HepG2 (cell line): ENCODE results near the gene CDK5RAP1. TPM values are rescaled to one million over a fixed set of nuclear protein-coding genes. Genes with fewer than 3 reads are reported as not detected.

Source experiments
- AKAP8 ChIP-seq: sonication (generic); formaldehyde crosslinking; IDR thresholded peaks from 2 replicates; pipeline ENCODE4 v1.5.1; 2020; ENCODE audit warnings: mild to moderate bottlenecking, missing genetic modification reagents
- BRD4 ChIP-seq: sonication (generic); formaldehyde crosslinking; IDR thresholded peaks from 2 replicates; pipeline ENCODE4 v1.4.0; 2020; ENCODE audit warnings: missing genetic modification reagents
- CENPBD1 ChIP-seq: sonication (generic); formaldehyde crosslinking; IDR thresholded peaks from 2 replicates; pipeline ENCODE4 v1.8.0; 2022; ENCODE audit warnings: missing genetic modification reagents, low read depth, mild to moderate bottlenecking, borderline replicate concordance
- GLI4 ChIP-seq: sonication (generic); formaldehyde crosslinking; IDR thresholded peaks from 2 replicates; pipeline ENCODE4 v1.5.1; 2020; ENCODE audit warnings: missing genetic modification reagents, mild to moderate bottlenecking, moderate library complexity, borderline replicate concordance
- GPN1 ChIP-seq: sonication (generic); formaldehyde crosslinking; IDR thresholded peaks from 2 replicates; pipeline ENCODE4 v1.5.1; 2020; ENCODE audit warnings: missing genetic modification reagents, borderline replicate concordance
- KLF9 ChIP-seq: IDR thresholded peaks from 2 replicates; pipeline ENCODE4 v1.6.1; 2016; ENCODE audit warnings: low read depth
- MBD4 ChIP-seq: IDR thresholded peaks from 2 replicates; pipeline ENCODE4 v1.6.1; 2012; ENCODE audit warnings: low read length, inconsistent platforms, borderline replicate concordance
- MED1 ChIP-seq: sonication (generic); formaldehyde crosslinking; IDR thresholded peaks from 2 replicates; pipeline ENCODE4 v1.4.0; 2020; ENCODE audit warnings: missing genetic modification reagents
- NCOA2 ChIP-seq: sonication (generic); formaldehyde crosslinking; IDR thresholded peaks from 2 replicates; pipeline ENCODE4 v1.8.0; 2022; ENCODE audit warnings: inconsistent platforms
- NFATC3 ChIP-seq: sonication (generic); formaldehyde crosslinking; IDR thresholded peaks from 2 replicates; pipeline ENCODE4 v1.5.1; 2020; ENCODE audit warnings: mild to moderate bottlenecking, missing genetic modification reagents
- PHF20 ChIP-seq: sonication (generic); formaldehyde crosslinking; IDR thresholded peaks from 2 replicates; pipeline ENCODE4 v1.5.0; 2020; ENCODE audit warnings: mild to moderate bottlenecking, missing genetic modification reagents
- PHF21A ChIP-seq: sonication (generic); formaldehyde crosslinking; IDR thresholded peaks from 2 replicates; pipeline ENCODE4 v1.5.0; 2020; ENCODE audit warnings: mild to moderate bottlenecking, missing genetic modification reagents
- POLR2A ChIP-seq, 2 experiments: IDR thresholded peaks; 2 replicates each; pipeline ENCODE4 v1.6.1; 2011; ENCODE audit warnings: low read depth in 2 of 2, low read length in 2 of 2, mild to moderate bottlenecking in 1 of 2, moderate library complexity in 1 of 2; ENCODE audit not compliant: insufficient read depth in 1 of 2
- RAD51 ChIP-seq: fragments of 450-650 bp; IDR thresholded peaks from 2 replicates; pipeline ENCODE4 v1.6.1; 2016; ENCODE audit warnings: borderline replicate concordance
- REPIN1 ChIP-seq: sonication (generic); formaldehyde crosslinking; IDR thresholded peaks from 2 replicates; pipeline ENCODE4 v1.8.0; 2022; ENCODE audit warnings: missing genetic modification reagents, low read depth, mild to moderate bottlenecking, borderline replicate concordance
- SAP130 ChIP-seq: IDR thresholded peaks from 2 replicates; pipeline ENCODE4 v1.6.1; 2016; ENCODE audit warnings: low read depth
- TEAD3 ChIP-seq: optimal IDR thresholded peaks from 2 replicates; pipeline ENCODE3; 2016; ENCODE audit warnings: borderline replicate concordance
- TOPORS ChIP-seq: sonication (generic); formaldehyde crosslinking; IDR thresholded peaks from 2 replicates; pipeline ENCODE4 v1.8.0; 2023; ENCODE audit warnings: mild to moderate bottlenecking, missing genetic modification reagents
- TRIM22 ChIP-seq: fragments of 450-650 bp; IDR thresholded peaks from 2 replicates; pipeline ENCODE4 v1.6.1; 2017
- ZBTB4 ChIP-seq: sonication (generic); formaldehyde crosslinking; IDR thresholded peaks from 2 replicates; pipeline ENCODE4 v1.4.0; 2020; ENCODE audit warnings: missing genetic modification reagents, mild to moderate bottlenecking, borderline replicate concordance
- ZBTB43 ChIP-seq: sonication (generic); formaldehyde crosslinking; conservative IDR thresholded peaks from 2 replicates; pipeline ENCODE4 v1.4.0; 2020; ENCODE audit warnings: missing genetic modification reagents
- ZFP37 ChIP-seq: sonication (generic); formaldehyde crosslinking; IDR thresholded peaks from 2 replicates; pipeline ENCODE4 v1.4.0; 2020; ENCODE audit warnings: missing genetic modification reagents, borderline replicate concordance
- ZKSCAN5 ChIP-seq: sonication (generic); formaldehyde crosslinking; IDR thresholded peaks from 2 replicates; pipeline ENCODE4 v1.5.1; 2020; ENCODE audit warnings: mild to moderate bottlenecking, missing genetic modification reagents
- ZNF614 ChIP-seq: IDR thresholded peaks from 2 replicates; pipeline ENCODE4 v1.6.1; 2018; ENCODE audit warnings: missing biosample characterization, missing genetic modification reagents, inconsistent platforms, borderline replicate concordance
- ZNF720 ChIP-seq: sonication (generic); formaldehyde crosslinking; IDR thresholded peaks from 2 replicates; pipeline ENCODE4 v1.4.0; 2020; ENCODE audit warnings: missing genetic modification reagents
- ZNF747 ChIP-seq: sonication (generic); formaldehyde crosslinking; IDR thresholded peaks from 2 replicates; pipeline ENCODE4 v1.8.1; 2023; ENCODE audit warnings: missing genetic modification reagents, mild to moderate bottlenecking, borderline replicate concordance
- ZNF850 ChIP-seq: sonication (generic); formaldehyde crosslinking; conservative IDR thresholded peaks from 2 replicates; pipeline ENCODE4 v1.9.0; 2021; ENCODE audit warnings: mild to moderate bottlenecking, missing genetic modification reagents
- polyA plus RNA-seq, 8 experiments: library from polyadenylated mRNA; depleted of rRNA in 3 of 8; stranded (reverse) in 7 of 8; unstranded in 1 of 8; fragments of >200 nt; fragmentation: Illumina TruSeq in 4 of 8; extraction: Trizol in 4 of 8; gene quantifications; 2 replicates each; pipeline versions ENCODE4 v1.2.1 to v1.2.3, GENCODE V29; 2011 to 2016; ENCODE audit warnings: low read depth in 4 of 8, missing spikeins in 1 of 8, mixed read lengths in 1 of 8; ENCODE audit not compliant: insufficient read depth in 1 of 8
- total RNA-seq, 5 experiments: library from RNA; depleted of rRNA; stranded (reverse); fragments of >200 nt; fragmentation: Illumina TruSeq; extraction: Trizol; gene quantifications; 2 replicates each; pipeline ENCODE4 v1.2.3, GENCODE V29; 2016; ENCODE audit warnings: low read depth in 1 of 5

Gene CDK5RAP1
- total and polyA plus RNA-seq, 2 of the 13 experiments (the other 11 are each of a cell fraction or from before 2014, with no cell fraction given) = 53.6 to 98.2 TPM

- TF ChIP-seq REPIN1 (CRISPR knock-in tag) = no peak
- no peak for TF ChIP-seq ZBTB4 (CRISPR knock-in tag)
- TF ChIP-seq GPN1 = no peak
- no peak for TF ChIP-seq BRD4 (CRISPR knock-in tag)
- TF ChIP-seq SAP130 (CRISPR knock-in tag) = peak; percentile 67
- TF ChIP-seq RAD51 = no peak
- TF ChIP-seq ZNF747 (CRISPR knock-in tag) = 0 out of 2 replicates have a peak, but pooled peaks have one; percentile 20
- no peak for TF ChIP-seq KLF9 (CRISPR knock-in tag)
- peak; percentile 76 for TF ChIP-seq TEAD3 (CRISPR knock-in tag)
- TF ChIP-seq MBD4 = no peak
- no peak for TF ChIP-seq CENPBD1 (CRISPR knock-in tag)
- TF ChIP-seq TRIM22 = no peak
- no peak for TF ChIP-seq ZBTB43 (CRISPR knock-in tag)
- TF ChIP-seq PHF21A (CRISPR knock-in tag) = peak; percentile 62; the same call in 1 of the 2 replicates
- TF ChIP-seq ZNF614 = no peak; the same call in 1 of the 2 replicates
- TF ChIP-seq AKAP8 (CRISPR knock-in tag) = peak; percentile 23; the same call in 1 of the 2 replicates
- TF ChIP-seq POLR2A (IDR thresholded peaks at IDR 0.05; ENCODE audit: insufficient read depth in 1 of 2, low read depth in 2 of 2, low read length in 2 of 2) = no peak; a peak in 1 of 4 replicates
- no peak for TF ChIP-seq ZNF720 (CRISPR knock-in tag)
- no peak for TF ChIP-seq GLI4 (CRISPR knock-in tag)
- TF ChIP-seq ZFP37 = no peak
- TF ChIP-seq NFATC3 = peak; percentile 54; the same call in 1 of the 2 replicates
- no peak for TF ChIP-seq ZNF850 (CRISPR knock-in tag)
- TF ChIP-seq MED1 (CRISPR knock-in tag) = no peak
- TF ChIP-seq PHF20 (CRISPR knock-in tag) = no peak
- no peak for TF ChIP-seq TOPORS
- no peak for TF ChIP-seq ZKSCAN5
- no peak for TF ChIP-seq NCOA2 (CRISPR knock-in tag)
These were observed 42.4 kb upstream of the CDK5RAP1 start, which contains the start of gene SNTA1 (continued) for GRCh38 chr20:33443512-33444239.
